HepG2 (cell line): ENCODE data around the gene ACOXL. TPM values are rescaled to one million over a fixed set of nuclear protein-coding genes. Genes with fewer than 3 reads are reported as not detected.

Experiments
- ATAC-seq: fragments of 200-7000 bp; cut with Tn5 transposase; 3 replicates; pipeline ENCODE4 v1.9.1; 2020; ENCODE audit warnings: mild to moderate bottlenecking, moderate library complexity
- BruUV-seq: library from RNA; stranded (reverse); fragments of 400-500 nt; replicated peaks from 2 replicates; lab custom pipeline; 2021; lab: Mats Ljungman, UMichigan
- CTCF ChIA-PET: fragments of 300-600 bp; formaldehyde crosslinking; extraction: SDS; loops from one replicate; lab custom pipeline; 2021; ENCODE audit warnings: low total read pairs, inconsistent platforms, low intra/inter-chr PET ratio; lab: Yijun Ruan, JAX
- POLR2A ChIA-PET: fragments of 350-600 bp; sonication (Branson Sonifier 250); formaldehyde crosslinking; loops from one replicate; lab custom pipeline; 2020; ENCODE audit warnings: antibody characterized with exemption, inconsistent platforms; lab: Yijun Ruan, JAX
- DNase-seq: peaks from one replicate; pipeline ENCODE4 v3.0.0-alpha.2; 2015; ENCODE audit warnings: low spot score
- FAIRE-seq: peaks from 3 replicates; lab custom pipeline; 2011; peaks lifted over from hg19 to GRCh38; lab: Jason Lieb, UNC
- H2AFZ ChIP-seq: one replicate; pipeline ENCODE4 v1.6.1; 2011; ENCODE audit warnings: low read length, inconsistent platforms
- H3K27ac ChIP-seq: fragments of 300-600 bp; 3 replicates; pipeline ENCODE4 v1.8.0; 2011; ENCODE audit warnings: mixed run types, mild to moderate bottlenecking, mixed read lengths, low read length, inconsistent platforms; ENCODE audit not compliant: insufficient read depth; ENCODE audit errors: extremely low read length
- H3K27me3 ChIP-seq, 2 experiments: fragments of 200-600 bp in 1 of 2; 2 replicates in 1 of 2; 3 replicates in 1 of 2; pipeline versions ENCODE4 v1.6.0 to v1.8.0; 2011; ENCODE audit warnings: low read length in 2 of 2, mild to moderate bottlenecking in 2 of 2, moderate library complexity in 2 of 2, inconsistent platforms in 1 of 2; ENCODE audit not compliant: insufficient read depth in 2 of 2, control insufficient read depth in 1 of 2
- H3K36me3 ChIP-seq, 2 experiments: fragments of 200-600 bp in 1 of 2; replicated peaks in 1 of 2; 2 replicates in 1 of 2; 3 replicates in 1 of 2; pipeline versions ENCODE4 v1.5.1 to v1.8.0; 2011; ENCODE audit warnings: low read length in 2 of 2, inconsistent platforms in 1 of 2; ENCODE audit not compliant: insufficient read depth in 2 of 2, control insufficient read depth in 1 of 2
- H3K4me1 ChIP-seq: 2 replicates; pipeline ENCODE4 v1.5.1; 2012; ENCODE audit warnings: low read length, inconsistent platforms; ENCODE audit not compliant: insufficient read depth
- H3K4me2 ChIP-seq: 2 replicates; pipeline ENCODE4 v1.6.0; 2011; ENCODE audit warnings: low read depth, low read length, inconsistent platforms
- H3K4me3 ChIP-seq, 3 experiments: fragments of 200-600 bp in 1 of 3; sonication (generic), shearing (Covaris generic) in 1 of 3; replicated peaks in 1 of 3; 2 replicates each; pipeline ENCODE4 v1.5.1; 2011 to 2016; ENCODE audit warnings: low read length in 3 of 3, inconsistent platforms in 2 of 3, low read depth in 2 of 3, mild to moderate bottlenecking in 2 of 3, control low read depth in 1 of 3, mixed read lengths in 1 of 3; ENCODE audit not compliant: insufficient read depth in 1 of 3
- H3K79me2 ChIP-seq: one replicate; pipeline ENCODE4 v1.6.1; 2011; ENCODE audit warnings: low read length, inconsistent platforms; ENCODE audit not compliant: insufficient read depth
- H3K9ac ChIP-seq: 2 replicates; pipeline ENCODE4 v1.6.0; 2011; ENCODE audit warnings: mild to moderate bottlenecking, low read depth, low read length, inconsistent platforms; ENCODE audit not compliant: insufficient read depth
- H3K9me3 ChIP-seq: 2 replicates; pipeline ENCODE4 v1.5.1; 2012; ENCODE audit warnings: mild to moderate bottlenecking, low read length
- H4K20me1 ChIP-seq: 2 replicates; pipeline ENCODE4 v1.6.0; 2011; ENCODE audit warnings: inconsistent platforms, mild to moderate bottlenecking, low read length, moderate library complexity; ENCODE audit not compliant: insufficient read depth
- ERF ChIP-seq: IDR thresholded peaks from 2 replicates; pipeline ENCODE4 v1.6.1; 2018; ENCODE audit warnings: missing biosample characterization, missing genetic modification reagents
- GATAD1 ChIP-seq: IDR thresholded peaks from 2 replicates; pipeline ENCODE4 v1.6.1; 2016; ENCODE audit warnings: missing genetic modification reagents, missing compliant biosample characterization
- MIER3 ChIP-seq: IDR thresholded peaks from 2 replicates; pipeline ENCODE4 v1.6.1; 2016; ENCODE audit warnings: missing compliant biosample characterization, borderline replicate concordance
- ZMYM2 ChIP-seq: sonication (generic); formaldehyde crosslinking; IDR thresholded peaks from 2 replicates; pipeline ENCODE4 v1.8.0; 2022; ENCODE audit warnings: mild to moderate bottlenecking, missing genetic modification reagents
- ZNF329 ChIP-seq: sonication (generic); formaldehyde crosslinking; IDR thresholded peaks from 2 replicates; pipeline ENCODE4 v1.9.0; 2021; ENCODE audit warnings: low read depth, mild to moderate bottlenecking, missing genetic modification reagents
- ZNF703 ChIP-seq: sonication (generic); formaldehyde crosslinking; IDR thresholded peaks from 2 replicates; pipeline ENCODE4 v1.5.1; 2020; ENCODE audit warnings: missing genetic modification reagents, mild to moderate bottlenecking, moderate library complexity, borderline replicate concordance
- ZNF83 ChIP-seq: sonication (generic); formaldehyde crosslinking; IDR thresholded peaks from 2 replicates; pipeline ENCODE4 v1.4.0; 2020; ENCODE audit warnings: missing genetic modification reagents, mild to moderate bottlenecking, borderline replicate concordance
- ZNF839 ChIP-seq: sonication (generic); formaldehyde crosslinking; IDR thresholded peaks from 2 replicates; pipeline ENCODE4 v1.4.0; 2020; ENCODE audit warnings: missing genetic modification reagents, mild to moderate bottlenecking, borderline replicate concordance
- WGBS: methylation state at CpG from one replicate; pipeline ENCODE4 v1.1.6; 2017; ENCODE audit warnings: low lambda C conversion rate; 5-methylcytosine and 5-hydroxymethylcytosine counted together
- in situ Hi-C: cut with HindIII; loops from 2 replicates; pipeline ENCODE4 v1.10.0; 2017; ENCODE audit warnings: low pct_unique_long_range_greater_than_20kb; ENCODE audit not compliant: extremely low pct_ligation_motif_present
- intact Hi-C: fragments of 100-400 bp; cut with micrococcal nuclease; formaldehyde crosslinking; loops from one replicate; pipeline ENCODE4 v1.10.0; 2022; ENCODE audit not compliant: unreplicated experiment
- polyA plus RNA-seq, 8 experiments: library from polyadenylated mRNA; depleted of rRNA in 3 of 8; stranded (reverse) in 7 of 8; unstranded in 1 of 8; fragments of >200 nt; fragmentation: Illumina TruSeq in 4 of 8; extraction: Trizol in 4 of 8; gene quantifications; 2 replicates each; pipeline versions ENCODE4 v1.2.1 to v1.2.3, GENCODE V29; 2011 to 2016; ENCODE audit warnings: low read depth in 4 of 8, missing spikeins in 1 of 8, mixed read lengths in 1 of 8; ENCODE audit not compliant: insufficient read depth in 1 of 8
- total RNA-seq, 5 experiments: library from RNA; depleted of rRNA; stranded (reverse); fragments of >200 nt; fragmentation: Illumina TruSeq; extraction: Trizol; gene quantifications; 2 replicates each; pipeline ENCODE4 v1.2.3, GENCODE V29; 2016; ENCODE audit warnings: low read depth in 1 of 5
- TF ChIP-seq, protein P1 (sequence below): sonication (generic); formaldehyde crosslinking; IDR thresholded peaks from 2 replicates; pipeline ENCODE4 v1.9.0; 2021; ENCODE audit warnings: mild to moderate bottlenecking, missing genetic modification reagents
- TF ChIP-seq, protein P2 (sequence below): fragments of 450-650 bp; IDR thresholded peaks from 2 replicates; pipeline ENCODE4 v1.6.1; 2016
- TF ChIP-seq, protein P3 (sequence below): fragments of 450-650 bp; IDR thresholded peaks from 2 replicates; pipeline ENCODE4 v1.6.1; 2017
- TF ChIP-seq, protein P4 (sequence below): sonication (generic); formaldehyde crosslinking; IDR thresholded peaks from 2 replicates; pipeline ENCODE4 v1.4.0; 2020; ENCODE audit warnings: mild to moderate bottlenecking, low read depth, missing genetic modification reagents

ACOXL gene
- total and polyA plus RNA-seq, 2 of the 13 experiments (the other 11 are each of a cell fraction or from before 2014, with no cell fraction given): not detected

DNA sequence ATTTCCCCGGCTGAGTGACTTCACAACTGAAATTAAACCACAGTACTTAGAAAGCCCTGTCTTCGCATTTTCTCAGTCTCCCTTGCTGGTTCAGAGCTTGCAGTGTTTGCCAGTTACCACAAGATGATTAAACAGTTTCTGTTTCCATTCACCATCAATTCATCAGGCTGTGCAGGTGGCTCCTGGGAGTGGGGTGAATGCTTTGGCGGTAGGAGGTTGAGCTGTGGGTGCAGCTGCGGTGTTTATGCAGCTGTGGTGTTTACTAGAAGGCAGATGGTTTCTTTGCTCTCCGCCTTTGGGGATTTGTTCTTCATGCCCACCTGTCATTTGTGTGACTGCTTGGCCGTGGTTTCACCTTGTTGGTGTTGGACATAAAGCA is 16.1 kb downstream of the ACOXL start:
- Histone ChIP-seq H2AFZ (no peak overlapping the region), H3K4me3 (no peak overlapping the region), H4K20me1 (no peaks in the 10 kb centered on the region), H3K9me3 (no peaks in the 10 kb centered on the region), H3K36me3 (no peaks in the 10 kb centered on the region), H3K27ac (no peak overlapping the region), H3K79me2 (no peaks in the 10 kb centered on the region), H3K27me3 (peaks cover 6 to 58% of the 10 kb centered on the region in 2 experiments), H3K4me2 (no peak overlapping the region), H3K4me1 (no peaks in the 10 kb centered on the region), H3K9ac (no peak overlapping the region)
- TF ChIP-seq ZNF329 (no peak), ZNF703 (CRISPR knock-in tag) (no peak), ZMYM2 (CRISPR knock-in tag) (no peak), GATAD1 (CRISPR knock-in tag) (no peak), ZNF839 (CRISPR knock-in tag) (no peak), ERF (no peak), MIER3 (no peak), ZNF83 (CRISPR knock-in tag) (no peak)
- TF ChIP-seq, protein P1, sequence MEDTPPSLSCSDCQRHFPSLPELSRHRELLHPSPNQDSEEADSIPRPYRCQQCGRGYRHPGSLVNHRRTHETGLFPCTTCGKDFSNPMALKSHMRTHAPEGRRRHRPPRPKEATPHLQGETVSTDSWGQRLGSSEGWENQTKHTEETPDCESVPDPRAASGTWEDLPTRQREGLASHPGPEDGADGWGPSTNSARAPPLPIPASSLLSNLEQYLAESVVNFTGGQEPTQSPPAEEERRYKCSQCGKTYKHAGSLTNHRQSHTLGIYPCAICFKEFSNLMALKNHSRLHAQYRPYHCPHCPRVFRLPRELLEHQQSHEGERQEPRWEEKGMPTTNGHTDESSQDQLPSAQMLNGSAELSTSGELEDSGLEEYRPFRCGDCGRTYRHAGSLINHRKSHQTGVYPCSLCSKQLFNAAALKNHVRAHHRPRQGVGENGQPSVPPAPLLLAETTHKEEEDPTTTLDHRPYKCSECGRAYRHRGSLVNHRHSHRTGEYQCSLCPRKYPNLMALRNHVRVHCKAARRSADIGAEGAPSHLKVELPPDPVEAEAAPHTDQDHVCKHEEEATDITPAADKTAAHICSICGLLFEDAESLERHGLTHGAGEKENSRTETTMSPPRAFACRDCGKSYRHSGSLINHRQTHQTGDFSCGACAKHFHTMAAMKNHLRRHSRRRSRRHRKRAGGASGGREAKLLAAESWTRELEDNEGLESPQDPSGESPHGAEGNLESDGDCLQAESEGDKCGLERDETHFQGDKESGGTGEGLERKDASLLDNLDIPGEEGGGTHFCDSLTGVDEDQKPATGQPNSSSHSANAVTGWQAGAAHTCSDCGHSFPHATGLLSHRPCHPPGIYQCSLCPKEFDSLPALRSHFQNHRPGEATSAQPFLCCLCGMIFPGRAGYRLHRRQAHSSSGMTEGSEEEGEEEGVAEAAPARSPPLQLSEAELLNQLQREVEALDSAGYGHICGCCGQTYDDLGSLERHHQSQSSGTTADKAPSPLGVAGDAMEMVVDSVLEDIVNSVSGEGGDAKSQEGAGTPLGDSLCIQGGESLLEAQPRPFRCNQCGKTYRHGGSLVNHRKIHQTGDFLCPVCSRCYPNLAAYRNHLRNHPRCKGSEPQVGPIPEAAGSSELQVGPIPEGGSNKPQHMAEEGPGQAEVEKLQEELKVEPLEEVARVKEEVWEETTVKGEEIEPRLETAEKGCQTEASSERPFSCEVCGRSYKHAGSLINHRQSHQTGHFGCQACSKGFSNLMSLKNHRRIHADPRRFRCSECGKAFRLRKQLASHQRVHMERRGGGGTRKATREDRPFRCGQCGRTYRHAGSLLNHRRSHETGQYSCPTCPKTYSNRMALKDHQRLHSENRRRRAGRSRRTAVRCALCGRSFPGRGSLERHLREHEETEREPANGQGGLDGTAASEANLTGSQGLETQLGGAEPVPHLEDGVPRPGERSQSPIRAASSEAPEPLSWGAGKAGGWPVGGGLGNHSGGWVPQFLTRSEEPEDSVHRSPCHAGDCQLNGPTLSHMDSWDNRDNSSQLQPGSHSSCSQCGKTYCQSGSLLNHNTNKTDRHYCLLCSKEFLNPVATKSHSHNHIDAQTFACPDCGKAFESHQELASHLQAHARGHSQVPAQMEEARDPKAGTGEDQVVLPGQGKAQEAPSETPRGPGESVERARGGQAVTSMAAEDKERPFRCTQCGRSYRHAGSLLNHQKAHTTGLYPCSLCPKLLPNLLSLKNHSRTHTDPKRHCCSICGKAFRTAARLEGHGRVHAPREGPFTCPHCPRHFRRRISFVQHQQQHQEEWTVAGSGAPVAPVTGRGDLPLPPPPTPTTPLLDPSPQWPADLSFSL (CRISPR knock-in tag): no peak
- TF ChIP-seq, protein P2, sequence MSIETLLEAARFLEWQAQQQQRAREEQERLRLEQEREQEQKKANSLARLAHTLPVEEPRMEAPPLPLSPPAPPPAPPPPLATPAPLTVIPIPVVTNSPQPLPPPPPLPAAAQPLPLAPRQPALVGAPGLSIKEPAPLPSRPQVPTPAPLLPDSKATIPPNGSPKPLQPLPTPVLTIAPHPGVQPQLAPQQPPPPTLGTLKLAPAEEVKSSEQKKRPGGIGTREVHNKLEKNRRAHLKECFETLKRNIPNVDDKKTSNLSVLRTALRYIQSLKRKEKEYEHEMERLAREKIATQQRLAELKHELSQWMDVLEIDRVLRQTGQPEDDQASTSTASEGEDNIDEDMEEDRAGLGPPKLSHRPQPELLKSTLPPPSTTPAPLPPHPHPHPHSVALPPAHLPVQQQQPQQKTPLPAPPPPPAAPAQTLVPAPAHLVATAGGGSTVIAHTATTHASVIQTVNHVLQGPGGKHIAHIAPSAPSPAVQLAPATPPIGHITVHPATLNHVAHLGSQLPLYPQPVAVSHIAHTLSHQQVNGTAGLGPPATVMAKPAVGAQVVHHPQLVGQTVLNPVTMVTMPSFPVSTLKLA: no peak
- TF ChIP-seq, protein P3, sequence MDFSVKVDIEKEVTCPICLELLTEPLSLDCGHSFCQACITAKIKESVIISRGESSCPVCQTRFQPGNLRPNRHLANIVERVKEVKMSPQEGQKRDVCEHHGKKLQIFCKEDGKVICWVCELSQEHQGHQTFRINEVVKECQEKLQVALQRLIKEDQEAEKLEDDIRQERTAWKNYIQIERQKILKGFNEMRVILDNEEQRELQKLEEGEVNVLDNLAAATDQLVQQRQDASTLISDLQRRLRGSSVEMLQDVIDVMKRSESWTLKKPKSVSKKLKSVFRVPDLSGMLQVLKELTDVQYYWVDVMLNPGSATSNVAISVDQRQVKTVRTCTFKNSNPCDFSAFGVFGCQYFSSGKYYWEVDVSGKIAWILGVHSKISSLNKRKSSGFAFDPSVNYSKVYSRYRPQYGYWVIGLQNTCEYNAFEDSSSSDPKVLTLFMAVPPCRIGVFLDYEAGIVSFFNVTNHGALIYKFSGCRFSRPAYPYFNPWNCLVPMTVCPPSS: no peak
- TF ChIP-seq, protein P4, sequence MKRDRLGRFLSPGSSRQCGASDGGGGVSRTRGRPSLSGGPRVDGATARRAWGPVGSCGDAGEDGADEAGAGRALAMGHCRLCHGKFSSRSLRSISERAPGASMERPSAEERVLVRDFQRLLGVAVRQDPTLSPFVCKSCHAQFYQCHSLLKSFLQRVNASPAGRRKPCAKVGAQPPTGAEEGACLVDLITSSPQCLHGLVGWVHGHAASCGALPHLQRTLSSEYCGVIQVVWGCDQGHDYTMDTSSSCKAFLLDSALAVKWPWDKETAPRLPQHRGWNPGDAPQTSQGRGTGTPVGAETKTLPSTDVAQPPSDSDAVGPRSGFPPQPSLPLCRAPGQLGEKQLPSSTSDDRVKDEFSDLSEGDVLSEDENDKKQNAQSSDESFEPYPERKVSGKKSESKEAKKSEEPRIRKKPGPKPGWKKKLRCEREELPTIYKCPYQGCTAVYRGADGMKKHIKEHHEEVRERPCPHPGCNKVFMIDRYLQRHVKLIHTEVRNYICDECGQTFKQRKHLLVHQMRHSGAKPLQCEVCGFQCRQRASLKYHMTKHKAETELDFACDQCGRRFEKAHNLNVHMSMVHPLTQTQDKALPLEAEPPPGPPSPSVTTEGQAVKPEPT (CRISPR knock-in tag): no peak
- ATAC-seq (no peak), DNase-seq (no peak), FAIRE-seq (no peak)
- POLR2A ChIA-PET: no interaction called here
- BruUV-seq: no TSS peak
- CTCF ChIA-PET: no interaction called here
- in situ Hi-C loops: no loop called here
- WGBS: 12% methylated on average over 6 of the region's 6 CpGs
- intact Hi-C loops: no loop called here
